Measurements from ENCODE around the gene ABTB1.

ABTB1 gene

DNA sequence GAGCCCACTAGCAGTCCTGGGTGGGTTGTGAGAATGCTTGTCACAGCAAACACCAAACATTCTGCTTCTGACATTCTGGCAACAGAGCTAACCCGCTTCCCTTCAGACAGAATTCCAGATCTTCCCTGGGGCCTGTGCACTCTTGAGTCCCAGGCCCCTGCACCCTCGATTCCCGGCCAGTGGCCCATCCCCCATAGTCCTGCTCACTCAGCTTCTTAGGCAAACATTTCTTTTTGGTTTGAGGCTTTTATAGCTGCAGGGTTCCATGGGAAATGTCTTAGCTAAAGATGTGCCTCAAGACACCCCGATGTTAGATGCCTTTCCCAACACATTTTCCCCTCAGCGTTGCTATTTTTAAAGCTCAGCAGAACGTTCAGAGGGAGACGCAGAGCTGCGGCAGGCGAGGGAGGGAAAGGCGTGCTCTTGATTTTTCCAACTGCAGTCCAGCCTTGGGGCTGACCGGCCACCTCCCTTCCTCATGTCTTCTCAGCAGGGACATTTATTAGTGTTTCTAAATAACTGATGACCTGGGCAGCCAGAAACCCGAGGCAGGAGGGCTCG, 35.2 kb downstream of the ABTB1 start:
- no peaks in the 10 kb centered on the region for H3K9me3 ChIP-seq (ENCODE audit: insufficient read depth, low read length)
- no peak for DNase-seq (ENCODE audit: low read depth, low spot score)
- TF ChIP-seq SUZ12 (IDR thresholded peaks at IDR 0.05; ENCODE audit: extremely low read depth, insufficient read depth, insufficient read length) (no peak), YY1 (IDR thresholded peaks at IDR 0.05; ENCODE audit: insufficient read depth, insufficient read length) (no peak), ZNF274 (IDR thresholded peaks at IDR 0.05; ENCODE audit: low read depth, low read length) (no peak)
- H3K4me1 ChIP-seq (ENCODE audit: insufficient read depth, insufficient read length): peaks cover 20% of the 10 kb centered on the region
- H3K9ac ChIP-seq (ENCODE audit: insufficient read length, low read depth): no peak overlapping the region
- no peak overlapping the region for H3K4me3 ChIP-seq (ENCODE audit: insufficient read length, low read depth)
- H3K27me3 ChIP-seq (ENCODE audit: insufficient read depth, insufficient read length): no peaks in the 10 kb centered on the region
- H3K36me3 ChIP-seq (ENCODE audit: insufficient read depth, insufficient read length, low read length): no peaks in the 10 kb centered on the region

DNA sequence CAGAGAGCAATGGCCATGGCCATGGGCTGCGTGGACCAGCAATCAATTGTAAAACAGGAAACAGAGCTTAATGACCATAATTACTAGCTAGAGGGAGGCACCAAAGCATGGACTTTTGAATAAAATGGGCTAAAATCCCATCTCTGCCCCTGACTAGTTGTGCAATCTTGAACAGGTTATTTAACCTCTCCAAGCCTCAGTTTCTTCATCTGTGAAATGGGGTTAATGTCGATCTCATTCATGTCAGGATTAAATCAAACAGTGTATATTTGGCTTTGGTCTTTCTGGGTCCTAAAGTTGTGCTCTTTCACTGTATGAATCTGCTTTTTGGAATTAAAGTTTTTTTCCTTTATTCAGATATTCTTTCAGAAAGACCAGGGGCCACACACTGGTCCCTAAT, 36.1 kb downstream of the ABTB1 start:
- Histone ChIP-seq H3K9ac (ENCODE audit: insufficient read length, low read depth) (no peak overlapping the region), H3K36me3 (ENCODE audit: insufficient read depth, insufficient read length, low read length) (no peaks in the 10 kb centered on the region), H3K4me1 (ENCODE audit: insufficient read depth, insufficient read length) (peaks cover 18% of the 10 kb centered on the region), H3K4me3 (ENCODE audit: insufficient read length, low read depth) (no peak overlapping the region), H3K9me3 (ENCODE audit: insufficient read depth, low read length) (no peaks in the 10 kb centered on the region), H3K27me3 (ENCODE audit: insufficient read depth, insufficient read length) (no peaks in the 10 kb centered on the region)
- no peak for DNase-seq (ENCODE audit: low read depth, low spot score)
- no peak for TF ChIP-seq ZNF274 (IDR thresholded peaks at IDR 0.05; ENCODE audit: low read depth, low read length)

DNA sequence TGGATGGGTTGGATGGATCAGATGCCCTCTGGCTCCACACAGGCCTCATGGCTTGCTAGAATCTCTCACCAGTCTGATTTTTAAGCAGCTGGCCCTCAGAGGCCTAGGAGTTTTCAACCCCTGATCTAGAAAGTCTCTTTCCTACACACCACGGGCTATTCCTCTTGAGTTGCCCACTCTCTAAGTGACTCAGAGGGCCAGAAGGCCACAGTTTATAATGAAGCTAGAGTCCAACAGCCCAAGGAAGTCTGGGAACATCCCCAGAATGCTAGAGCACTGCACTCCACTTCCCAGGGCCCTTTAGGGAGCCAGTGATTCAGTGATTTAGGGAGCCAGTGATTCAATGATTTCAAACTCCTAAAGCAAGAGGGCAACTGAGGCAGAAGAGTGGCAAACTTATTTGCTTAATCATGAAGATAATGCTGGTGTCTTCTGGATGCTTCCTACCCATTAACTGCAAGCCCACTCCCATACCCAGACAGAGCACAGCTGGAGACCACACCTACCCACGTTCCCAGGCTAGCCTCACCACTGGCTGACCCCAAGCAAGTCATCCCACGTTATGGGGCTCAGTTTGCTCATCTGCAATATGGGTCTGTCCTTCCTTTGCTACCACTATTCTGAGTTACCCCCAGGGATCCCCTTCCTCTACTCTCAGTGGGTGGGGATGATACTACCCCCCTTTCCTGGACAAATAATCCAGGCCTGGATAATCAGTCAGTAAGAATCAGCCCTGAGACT, 36.7 kb downstream of the ABTB1 start:
- H3K4me1 ChIP-seq (ENCODE audit: insufficient read depth, insufficient read length): peaks cover 23% of the 10 kb centered on the region
- no peak for DNase-seq (ENCODE audit: low read depth, low spot score)
- no peak overlapping the region for H3K4me3 ChIP-seq (ENCODE audit: insufficient read length, low read depth)
- H3K27me3 ChIP-seq (ENCODE audit: insufficient read depth, insufficient read length): no peaks in the 10 kb centered on the region
- H3K36me3 ChIP-seq (ENCODE audit: insufficient read depth, insufficient read length, low read length): no peaks in the 10 kb centered on the region
- no peak overlapping the region for H3K9ac ChIP-seq (ENCODE audit: insufficient read length, low read depth)
- TF ChIP-seq SUZ12 (IDR thresholded peaks at IDR 0.05; ENCODE audit: extremely low read depth, insufficient read depth, insufficient read length): no peak
- no peak for TF ChIP-seq ZNF274 (IDR thresholded peaks at IDR 0.05; ENCODE audit: low read depth, low read length)
- TF ChIP-seq YY1 (IDR thresholded peaks at IDR 0.05; ENCODE audit: insufficient read depth, insufficient read length): no peak
- no peaks in the 10 kb centered on the region for H3K9me3 ChIP-seq (ENCODE audit: insufficient read depth, low read length)

DNA sequence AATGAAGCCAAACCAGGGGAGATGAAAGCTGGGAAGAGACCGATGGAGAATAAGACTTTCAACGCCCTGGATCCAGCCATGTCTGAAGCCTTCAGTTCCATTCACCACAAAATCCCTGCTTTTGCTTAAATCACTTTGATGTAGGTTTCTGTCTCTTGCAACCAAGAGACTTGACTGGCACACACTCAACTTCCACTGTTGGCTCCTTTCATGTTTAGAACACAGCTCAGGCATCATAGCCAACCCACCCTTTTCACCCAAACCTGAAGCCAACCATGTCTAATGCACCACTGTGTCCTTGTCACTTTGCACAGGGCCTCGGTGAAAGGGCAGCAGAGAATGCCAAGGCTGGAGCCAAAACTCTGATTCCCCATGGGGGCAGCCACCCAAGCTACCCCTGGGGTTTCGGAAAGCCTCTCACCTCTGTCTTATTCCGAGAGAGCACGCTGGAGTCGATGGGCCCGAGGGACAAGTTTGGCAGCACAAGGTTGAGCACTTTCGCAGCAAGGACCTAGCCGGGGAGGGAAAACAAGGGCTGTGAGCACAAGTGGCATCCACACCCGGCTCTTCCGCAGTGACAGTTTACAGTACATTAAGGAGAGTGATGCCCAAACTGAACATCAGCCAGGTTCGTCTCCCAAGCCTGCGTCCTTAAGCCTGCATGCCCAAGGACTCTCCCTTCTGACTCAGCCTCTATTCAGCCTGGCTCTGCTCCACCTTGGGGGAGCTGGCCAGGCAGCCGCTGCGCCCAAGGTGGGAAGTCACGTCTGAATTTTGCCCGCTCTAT, 37.6 kb downstream of the ABTB1 start:
- H3K4me1 ChIP-seq (ENCODE audit: insufficient read depth, insufficient read length): peaks cover 23% of the 10 kb centered on the region
- no peaks in the 10 kb centered on the region for H3K27me3 ChIP-seq (ENCODE audit: insufficient read depth, insufficient read length)
- TF ChIP-seq SUZ12 (IDR thresholded peaks at IDR 0.05; ENCODE audit: extremely low read depth, insufficient read depth, insufficient read length) (no peak), YY1 (IDR thresholded peaks at IDR 0.05; ENCODE audit: insufficient read depth, insufficient read length) (no peak), ZNF274 (IDR thresholded peaks at IDR 0.05; ENCODE audit: low read depth, low read length) (no peak)
- DNase-seq (ENCODE audit: low read depth, low spot score): no peak
- no peaks in the 10 kb centered on the region for H3K36me3 ChIP-seq (ENCODE audit: insufficient read depth, insufficient read length, low read length)
- no peak overlapping the region for H3K4me3 ChIP-seq (ENCODE audit: insufficient read length, low read depth)
- H3K9me3 ChIP-seq (ENCODE audit: insufficient read depth, low read length): no peaks in the 10 kb centered on the region
- no peak overlapping the region for H3K9ac ChIP-seq (ENCODE audit: insufficient read length, low read depth)

DNA sequence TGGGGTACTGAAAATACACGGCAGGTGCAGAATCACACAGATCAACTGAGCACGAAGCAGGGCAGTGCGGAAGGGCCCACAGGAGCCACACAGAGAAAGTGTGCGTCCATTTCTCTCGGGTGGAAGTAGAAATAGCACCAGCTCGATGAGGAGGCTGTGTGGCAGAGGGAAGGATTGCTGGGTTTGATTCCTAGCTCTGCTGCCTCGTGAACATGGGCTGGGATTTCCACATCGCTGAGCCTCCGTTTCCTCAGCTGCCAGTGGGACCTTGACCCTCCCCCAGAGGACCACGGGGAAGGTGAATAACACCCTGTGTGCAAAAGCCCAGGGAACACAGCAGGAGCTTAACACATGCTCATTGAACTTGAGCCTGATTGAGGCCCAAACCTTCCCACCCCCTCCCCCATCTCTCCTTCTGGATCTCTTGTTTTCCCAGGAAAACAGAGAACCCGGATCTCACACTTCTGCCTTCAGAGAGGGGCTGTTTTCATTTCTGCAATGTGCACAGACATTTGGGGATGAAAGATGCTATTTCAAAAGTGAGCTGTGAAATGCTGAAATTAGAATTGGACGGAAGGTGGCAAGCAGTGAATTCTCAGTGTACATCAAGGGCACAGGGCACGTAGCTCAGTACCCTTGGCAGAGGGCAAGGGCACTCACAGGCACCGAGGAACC, 38.4 kb downstream of the ABTB1 start:
- TF ChIP-seq ZNF274 (IDR thresholded peaks at IDR 0.05; ENCODE audit: low read depth, low read length) (no peak), YY1 (IDR thresholded peaks at IDR 0.05; ENCODE audit: insufficient read depth, insufficient read length) (no peak), SUZ12 (IDR thresholded peaks at IDR 0.05; ENCODE audit: extremely low read depth, insufficient read depth, insufficient read length) (no peak)
- Histone ChIP-seq H3K4me3 (ENCODE audit: insufficient read length, low read depth) (no peak overlapping the region), H3K9ac (ENCODE audit: insufficient read length, low read depth) (no peak overlapping the region), H3K9me3 (ENCODE audit: insufficient read depth, low read length) (no peaks in the 10 kb centered on the region), H3K27me3 (ENCODE audit: insufficient read depth, insufficient read length) (no peaks in the 10 kb centered on the region), H3K36me3 (ENCODE audit: insufficient read depth, insufficient read length, low read length) (no peaks in the 10 kb centered on the region), H3K4me1 (ENCODE audit: insufficient read depth, insufficient read length) (peaks cover 23% of the 10 kb centered on the region)
- no peak for DNase-seq (ENCODE audit: low read depth, low spot score)

DNA sequence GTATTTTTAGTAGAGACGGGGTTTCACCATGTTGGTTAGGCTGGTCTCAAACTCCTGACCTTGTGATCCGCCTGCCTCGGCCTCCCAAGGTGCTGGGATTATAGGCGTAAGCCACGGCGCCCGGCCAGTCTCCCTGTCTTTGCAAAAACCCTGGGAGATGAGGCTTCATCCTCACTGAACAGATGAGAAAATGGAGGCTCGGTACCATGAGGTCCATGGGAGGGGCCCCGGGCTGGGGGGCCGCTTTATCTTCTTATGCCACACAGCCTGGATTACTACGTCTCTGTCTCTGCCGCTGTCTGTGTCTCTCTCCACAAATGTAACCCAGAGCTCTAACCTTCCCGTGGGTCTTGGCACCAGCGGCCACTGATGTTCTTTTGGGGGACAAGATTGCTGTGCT, 39.1 kb downstream of the ABTB1 start:
- Histone ChIP-seq H3K4me3 (ENCODE audit: insufficient read length, low read depth) (no peak overlapping the region), H3K36me3 (ENCODE audit: insufficient read depth, insufficient read length, low read length) (no peaks in the 10 kb centered on the region), H3K4me1 (ENCODE audit: insufficient read depth, insufficient read length) (peaks cover 19% of the 10 kb centered on the region), H3K9ac (ENCODE audit: insufficient read length, low read depth) (no peak overlapping the region), H3K9me3 (ENCODE audit: insufficient read depth, low read length) (no peaks in the 10 kb centered on the region), H3K27me3 (ENCODE audit: insufficient read depth, insufficient read length) (no peaks in the 10 kb centered on the region)
- DNase-seq (ENCODE audit: low read depth, low spot score): no peak
- TF ChIP-seq SUZ12 (IDR thresholded peaks at IDR 0.05; ENCODE audit: extremely low read depth, insufficient read depth, insufficient read length) (no peak), ZNF274 (IDR thresholded peaks at IDR 0.05; ENCODE audit: low read depth, low read length) (no peak), YY1 (IDR thresholded peaks at IDR 0.05; ENCODE audit: insufficient read depth, insufficient read length) (no peak)

DNA sequence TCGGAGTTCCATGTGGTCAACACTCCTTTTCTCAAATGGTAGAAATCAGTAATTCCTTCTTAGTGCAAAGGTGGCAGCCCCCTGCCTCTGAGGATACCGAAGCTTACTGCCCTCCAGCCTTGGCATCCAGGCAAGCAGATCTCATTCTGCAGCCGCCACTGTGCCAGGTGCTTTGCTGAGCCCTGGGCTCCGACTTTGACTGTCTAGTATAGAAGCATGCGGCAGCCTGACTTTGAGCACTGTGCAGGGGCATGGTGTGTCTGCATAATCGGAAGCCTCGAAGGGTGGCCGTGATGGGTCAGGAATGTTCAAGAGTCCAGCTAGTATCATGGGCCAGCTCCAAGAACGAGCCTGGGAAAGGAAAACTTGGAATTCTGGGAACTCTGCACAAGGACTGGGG, 39.7 kb downstream of the ABTB1 start:
- Histone ChIP-seq H3K4me1 (ENCODE audit: insufficient read depth, insufficient read length) (peaks cover 19% of the 10 kb centered on the region), H3K36me3 (ENCODE audit: insufficient read depth, insufficient read length, low read length) (no peaks in the 10 kb centered on the region), H3K9me3 (ENCODE audit: insufficient read depth, low read length) (no peaks in the 10 kb centered on the region), H3K9ac (ENCODE audit: insufficient read length, low read depth) (no peak overlapping the region), H3K4me3 (ENCODE audit: insufficient read length, low read depth) (no peak overlapping the region), H3K27me3 (ENCODE audit: insufficient read depth, insufficient read length) (no peaks in the 10 kb centered on the region)
- no peak for TF ChIP-seq ZNF274 (IDR thresholded peaks at IDR 0.05; ENCODE audit: low read depth, low read length)
- no peak for TF ChIP-seq YY1 (IDR thresholded peaks at IDR 0.05; ENCODE audit: insufficient read depth, insufficient read length)
- no peak for TF ChIP-seq SUZ12 (IDR thresholded peaks at IDR 0.05; ENCODE audit: extremely low read depth, insufficient read depth, insufficient read length)
- no peak for DNase-seq (ENCODE audit: low read depth, low spot score)
